ENCODE results near the gene LIPG. TPM values are rescaled to one million over a fixed set of nuclear protein-coding genes. Genes with fewer than 3 reads are reported as not detected.

Gene LIPG
- total and polyA plus RNA-seq, 9 of the 15 experiments (the other 6 are each of a cell fraction or from before 2014, with no cell fraction given) = 0.76 to 1.8 (median 1.3) TPM

DNA sequence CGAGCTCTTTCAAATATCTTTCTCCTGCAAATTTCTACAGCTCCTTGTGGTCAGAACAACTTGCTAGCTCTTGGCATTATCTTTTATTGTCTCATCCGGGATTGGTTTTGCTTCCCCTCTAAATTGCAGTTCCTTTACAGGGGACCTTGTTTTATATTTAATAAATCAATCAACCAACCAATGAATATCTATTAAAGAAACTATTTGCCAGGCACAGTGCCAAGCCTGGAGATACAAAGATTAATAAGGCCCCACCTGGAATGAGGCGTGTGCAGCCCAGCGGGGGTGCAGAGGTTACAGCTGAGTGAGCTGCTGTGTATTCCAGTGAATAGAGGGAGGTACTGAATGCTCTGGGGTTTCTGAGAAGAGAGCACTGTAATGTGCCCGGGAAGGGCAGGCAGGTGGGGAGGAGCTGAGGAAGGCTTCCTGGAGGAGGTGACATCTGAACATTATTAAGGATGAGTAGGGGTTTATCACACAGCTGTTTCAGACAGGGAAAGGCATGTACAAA, 51.8 kb downstream of the LIPG start:
- Histone ChIP-seq H3K9me3 (replicated peaks; ENCODE audit: control insufficient read depth, insufficient read depth, low read depth, low read length) (no peaks in the 10 kb centered on the region), H3K4me2 (ENCODE audit: insufficient read depth, low read length) (no peak overlapping the region), H3K9me1 (ENCODE audit: control insufficient read depth, insufficient read depth, low read length) (no peaks in the 10 kb centered on the region), H3K36me3 (ENCODE audit: control insufficient read depth, insufficient read depth, low read length) (no peaks in the 10 kb centered on the region), H3K4me3 (no peak overlapping the region), H3K27me3 (ENCODE audit: control insufficient read depth in 2 of 2, insufficient read depth in 2 of 2, low read length in 2 of 2) (peaks cover 2 to 28% of the 10 kb centered on the region in 2 experiments; a peak in 3 of 5 replicates), H3K79me2 (ENCODE audit: control insufficient read depth, insufficient read depth, low read length) (no peaks in the 10 kb centered on the region), H3K9ac (ENCODE audit: insufficient read depth in 1 of 2, low read depth in 2 of 2, low read length in 2 of 2) (no peak overlapping the region), H3K4me1 (replicated peaks in 1 of 2; ENCODE audit: control insufficient read depth in 2 of 2, insufficient read depth in 2 of 2, low read length in 2 of 2) (no peaks in the 10 kb centered on the region; a peak in 1 of 5 replicates), H2AFZ (ENCODE audit: low read depth, low read length) (no peak overlapping the region), H3K27ac (ENCODE audit: extremely low read depth, low read depth, low read length) (no peak overlapping the region), H4K20me1 (replicated peaks; ENCODE audit: control insufficient read depth, insufficient read depth, low read length) (no peaks in the 10 kb centered on the region)
- intact Hi-C loops (cut with micrococcal nuclease) (no loop called here), in situ Hi-C loops (cut with MboI) (no loop called here)
- DNase-seq (ENCODE audit: extremely low read depth in 1 of 4, low spot score in 3 of 4) (no peak), ATAC-seq (no peak), FAIRE-seq (no peak)
- 0% methylated on average over 4 of the region's 5 CpGs for WGBS (ENCODE audit: insufficient coverage, low coverage, missing lambda C conversion rate)
- no TSS peak for BruUV-seq (replicated peaks)
- TF ChIP-seq TGIF2 (CRISPR knock-in tag; IDR thresholded peaks at IDR 0.05) = no peak
- no peak for TF ChIP-seq TCF7 (IDR thresholded peaks at IDR 0.05; ENCODE audit: borderline replicate concordance)
- no peak for TF ChIP-seq ZNF586 (CRISPR knock-in tag; conservative IDR thresholded peaks at IDR 0.05)
- no peak for TF ChIP-seq ZFP91 (CRISPR knock-in tag; IDR thresholded peaks at IDR 0.05)
- TF ChIP-seq ZFP36 (IDR thresholded peaks at IDR 0.05; ENCODE audit: low read depth, low read length, partially characterized antibody) = peak; percentile 39
- no peak for TF ChIP-seq PATZ1 (CRISPR knock-in tag; IDR thresholded peaks at IDR 0.05; ENCODE audit: borderline replicate concordance)
- no peak for TF ChIP-seq CREB3 (tag; conservative IDR thresholded peaks at IDR 0.05; ENCODE audit: low read depth)
- POLR2A ChIA-PET = interaction anchor here (0.8 to 1.5 kb wide), 2 partner anchors 10 to 12 kb away, joined by 3 to 6 read pairs; no protein-coding TSS in a partner anchor
- CTCF ChIA-PET (ENCODE audit: low intra/inter-chr PET ratio) = no interaction called here

Measured in K562 (cell line).